CD14-positive monocyte (primary cell): ENCODE measurements around the gene SPATA31E1. TPM values are rescaled to one million over a fixed set of nuclear protein-coding genes. Genes with fewer than 3 reads are reported as not detected.

Experiments
- DNase-seq, 3 donors: peaks; one replicate each; pipeline ENCODE4 v3.0.0-alpha.2; 2011 to 2022
- H2AFZ ChIP-seq: 2 replicates; pipeline ENCODE4 v1.6.0; 2012; ENCODE audit warnings: mild to moderate bottlenecking, low read depth, low read length, inconsistent platforms; ENCODE audit not compliant: insufficient read depth, poor library complexity, severe bottlenecking
- H3K27ac ChIP-seq, 2 donors: 1 replicate in 1 of 2; 2 replicates in 1 of 2; pipeline ENCODE4 v1.5.1; 2012 to 2013; ENCODE audit warnings: low read length in 2 of 2, control low read depth in 1 of 2, inconsistent platforms in 1 of 2, low read depth in 1 of 2, mild to moderate bottlenecking in 1 of 2
- H3K27me3 ChIP-seq, 2 donors: one replicate each; pipeline versions ENCODE4 v1.6.0 to v1.6.1; 2011 to 2013; ENCODE audit warnings: low read length in 2 of 2; ENCODE audit not compliant: control insufficient read depth in 2 of 2, insufficient read depth in 2 of 2
- H3K36me3 ChIP-seq, 2 donors: replicated peaks in 1 of 2; 1 replicate in 1 of 2; 2 replicates in 1 of 2; pipeline versions ENCODE4 v1.5.1 to v1.6.1; 2012 to 2013; ENCODE audit warnings: low read length in 2 of 2, control low read depth in 1 of 2, inconsistent platforms in 1 of 2, mild to moderate bottlenecking in 1 of 2; ENCODE audit not compliant: insufficient read depth in 2 of 2, control insufficient read depth in 1 of 2
- H3K4me1 ChIP-seq, 2 donors: 1 replicate in 1 of 2; 2 replicates in 1 of 2; pipeline versions ENCODE4 v1.5.1 to v1.6.1; 2012 to 2013; ENCODE audit warnings: low read length in 2 of 2, control low read depth in 1 of 2, inconsistent platforms in 1 of 2, mild to moderate bottlenecking in 1 of 2, moderate library complexity in 1 of 2; ENCODE audit not compliant: insufficient read depth in 2 of 2, control insufficient read depth in 1 of 2
- H3K4me2 ChIP-seq: replicated peaks from 2 replicates; pipeline ENCODE3; 2012; ENCODE audit warnings: low read length, moderate library complexity, mild to moderate bottlenecking; ENCODE audit not compliant: poor library complexity, severe bottlenecking; ENCODE audit errors: extremely low read depth
- H3K4me3 ChIP-seq, 3 experiments: fragments of 200-600 bp in 1 of 3; sonication (generic) in 1 of 3; replicated peaks in 1 of 3; 1 replicate in 2 of 3; 2 replicates in 1 of 3; pipeline ENCODE4 v1.5.1; 2011 to 2013; ENCODE audit warnings: low read length in 3 of 3, mild to moderate bottlenecking in 3 of 3, control low read depth in 2 of 3, low read depth in 2 of 3, inconsistent platforms in 1 of 3, moderate library complexity in 1 of 3
- H3K79me2 ChIP-seq: 2 replicates; pipeline ENCODE4 v1.6.0; 2012; ENCODE audit warnings: mild to moderate bottlenecking, control low read depth, inconsistent platforms, low read length, moderate library complexity; ENCODE audit not compliant: insufficient read depth
- H3K9ac ChIP-seq: 2 replicates; pipeline ENCODE4 v1.6.0; 2017; ENCODE audit warnings: low read length, mild to moderate bottlenecking; ENCODE audit not compliant: insufficient read depth, poor library complexity, severe bottlenecking
- H3K9me3 ChIP-seq, 2 donors: replicated peaks in 1 of 2; 1 replicate in 1 of 2; 2 replicates in 1 of 2; pipeline versions ENCODE4 v1.5.1 to v1.6.1; 2012 to 2013; ENCODE audit warnings: low read length in 2 of 2, control low read depth in 1 of 2; ENCODE audit not compliant: control insufficient read depth in 1 of 2, insufficient read depth in 1 of 2
- H4K20me1 ChIP-seq: 2 replicates; pipeline ENCODE4 v1.6.0; 2012; ENCODE audit warnings: mild to moderate bottlenecking, low read length, control low read depth, moderate library complexity; ENCODE audit not compliant: insufficient read depth
- H3K27ac Mint-ChIP-seq, 7 donors: one replicate each; pipeline ENCODE4 v1.8.0; 2020; ENCODE audit warnings: mild to moderate bottlenecking in 7 of 7, mixed read lengths in 7 of 7, moderate library complexity in 6 of 7, inconsistent platforms in 2 of 7
- H3K27me3 Mint-ChIP-seq, 3 donors: one replicate each; pipeline ENCODE4 v1.8.0; 2021 to 2022; ENCODE audit warnings: low read depth in 3 of 3, mild to moderate bottlenecking in 3 of 3, mixed read lengths in 3 of 3, moderate library complexity in 3 of 3, inconsistent platforms in 1 of 3
- H3K36me3 Mint-ChIP-seq, 2 donors: one replicate each; pipeline ENCODE4 v1.8.0; 2020; ENCODE audit warnings: mixed read lengths in 2 of 2, inconsistent platforms in 1 of 2, mild to moderate bottlenecking in 1 of 2
- H3K4me1 Mint-ChIP-seq: one replicate; pipeline ENCODE4 v1.8.0; 2020; ENCODE audit warnings: mild to moderate bottlenecking, mixed read lengths
- H3K4me3 Mint-ChIP-seq, 2 donors: one replicate each; pipeline ENCODE4 v1.8.0; 2020; ENCODE audit warnings: mild to moderate bottlenecking in 2 of 2, mixed read lengths in 2 of 2, moderate library complexity in 1 of 2
- H3K9me3 Mint-ChIP-seq, 7 donors: one replicate each; pipeline ENCODE4 v1.8.0; 2020 to 2022; ENCODE audit warnings: mixed read lengths in 7 of 7, mild to moderate bottlenecking in 6 of 7, moderate library complexity in 6 of 7, inconsistent platforms in 2 of 7
- WGBS: methylation state at CpG from one replicate; pipeline ENCODE4 v1.1.5; 2013; ENCODE audit warnings: missing lambda C conversion rate; ENCODE audit not compliant: insufficient coverage; 5-methylcytosine and 5-hydroxymethylcytosine counted together
- intact Hi-C, 2 donors: fragments of 100-400 bp; cut with micrococcal nuclease; formaldehyde crosslinking; loops; one replicate each; pipeline versions ENCODE4 v1.15.0 to v1.15.1; 2023
- polyA plus RNA-seq, 3 donors: library from polyadenylated mRNA; depleted of rRNA in 1 of 3; unstranded in 2 of 3; stranded (reverse) in 1 of 3; fragments of 300-500 nt in 2 of 3; fragments of >200 nt in 1 of 3; fragmentation: Illumina TruSeq in 2 of 3; gene quantifications; 1 replicate in 2 of 3; 2 replicates in 1 of 3; pipeline ENCODE4 v1.2.3, GENCODE V29; 2012 to 2021
- TF ChIP-seq, protein P1 (sequence below): fragments of 200-600 bp; IDR thresholded peaks from one replicate; pipeline ENCODE4 v1.8.0; 2022; ENCODE audit warnings: antibody characterized with exemption, mild to moderate bottlenecking

Gene SPATA31E1
- polyA plus RNA-seq, 3 donors: 0.01 TPM; not detected in 2

DNA sequence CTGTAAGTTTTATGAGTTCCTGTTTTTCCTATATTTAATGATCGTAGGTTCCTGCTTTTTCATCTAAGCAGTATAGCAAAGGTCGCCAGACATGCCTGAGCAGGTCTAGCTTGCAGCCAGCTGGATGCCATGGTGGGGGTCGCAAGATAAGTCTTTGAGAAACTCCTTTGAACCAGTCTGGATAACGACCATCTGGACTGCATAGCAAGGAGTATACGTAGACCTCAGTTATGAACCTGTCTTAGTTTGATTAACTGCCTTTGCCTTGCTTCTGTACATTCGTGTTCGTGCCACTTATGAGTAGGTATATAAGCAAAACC lies 8.4 kb upstream of the SPATA31E1 start:
- Histone ChIP-seq H3K4me2 (no peak overlapping the region), H3K36me3 (no peaks in the 10 kb centered on the region), H3K79me2 (no peaks in the 10 kb centered on the region), H3K9me3 (no peaks in the 10 kb centered on the region), H4K20me1 (no peaks in the 10 kb centered on the region), H3K27me3 (no peaks in the 10 kb centered on the region), H2AFZ (no peak overlapping the region), H3K4me1 (no peaks in the 10 kb centered on the region), H3K27ac (no peak overlapping the region), H3K4me3 (no peak overlapping the region), H3K9ac (no peak overlapping the region)
- Mint-ChIP-seq H3K36me3 (no peaks in the 10 kb centered on the region), H3K27ac (no peak overlapping the region), H3K27me3 (peaks cover 0 to 9% (median 3%) of the 10 kb centered on the region in 3 donors), H3K4me3 (no peak overlapping the region), H3K9me3 (peaks cover 0 to 14% (median 2%) of the 10 kb centered on the region in 7 donors), H3K4me1 (no peaks in the 10 kb centered on the region)
- WGBS: 59% methylated on average over 5 of the region's 7 CpGs
- TF ChIP-seq, protein P1, sequence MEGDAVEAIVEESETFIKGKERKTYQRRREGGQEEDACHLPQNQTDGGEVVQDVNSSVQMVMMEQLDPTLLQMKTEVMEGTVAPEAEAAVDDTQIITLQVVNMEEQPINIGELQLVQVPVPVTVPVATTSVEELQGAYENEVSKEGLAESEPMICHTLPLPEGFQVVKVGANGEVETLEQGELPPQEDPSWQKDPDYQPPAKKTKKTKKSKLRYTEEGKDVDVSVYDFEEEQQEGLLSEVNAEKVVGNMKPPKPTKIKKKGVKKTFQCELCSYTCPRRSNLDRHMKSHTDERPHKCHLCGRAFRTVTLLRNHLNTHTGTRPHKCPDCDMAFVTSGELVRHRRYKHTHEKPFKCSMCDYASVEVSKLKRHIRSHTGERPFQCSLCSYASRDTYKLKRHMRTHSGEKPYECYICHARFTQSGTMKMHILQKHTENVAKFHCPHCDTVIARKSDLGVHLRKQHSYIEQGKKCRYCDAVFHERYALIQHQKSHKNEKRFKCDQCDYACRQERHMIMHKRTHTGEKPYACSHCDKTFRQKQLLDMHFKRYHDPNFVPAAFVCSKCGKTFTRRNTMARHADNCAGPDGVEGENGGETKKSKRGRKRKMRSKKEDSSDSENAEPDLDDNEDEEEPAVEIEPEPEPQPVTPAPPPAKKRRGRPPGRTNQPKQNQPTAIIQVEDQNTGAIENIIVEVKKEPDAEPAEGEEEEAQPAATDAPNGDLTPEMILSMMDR: no peak
- DNase-seq: no peak
- intact Hi-C loops: no loop called here

DNA sequence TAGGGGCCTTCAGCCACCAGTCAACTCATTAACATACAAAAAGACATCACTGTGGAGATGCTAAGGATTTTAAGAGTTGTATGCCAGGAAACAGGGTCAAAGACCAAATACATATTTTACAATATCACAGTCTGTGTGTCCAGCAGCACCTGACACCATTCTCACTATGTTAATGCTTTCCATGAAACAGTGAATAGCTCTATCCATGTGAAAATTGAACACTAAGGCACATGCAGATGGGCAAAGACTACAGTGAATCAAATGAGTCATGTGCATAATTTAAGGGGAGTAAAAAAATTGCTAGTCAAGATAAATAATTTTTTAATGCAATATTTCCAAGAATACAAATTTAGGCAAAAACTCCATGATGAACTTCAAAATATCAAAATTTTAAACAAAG lies 7.6 kb upstream of the SPATA31E1 start:
- intact Hi-C loops: no loop called here
- H4K20me1 ChIP-seq: no peaks in the 10 kb centered on the region
- H3K4me2 ChIP-seq: no peak overlapping the region
- H3K36me3 ChIP-seq: no peaks in the 10 kb centered on the region
- H3K9me3 ChIP-seq: no peaks in the 10 kb centered on the region
- peaks cover 0 to 11% (median 2%) of the 10 kb centered on the region in 7 donors for H3K9me3 Mint-ChIP-seq
- no peak overlapping the region for H3K4me3 Mint-ChIP-seq
- no peak overlapping the region for H3K9ac ChIP-seq
- TF ChIP-seq, protein P1: no peak
- H3K36me3 Mint-ChIP-seq: no peaks in the 10 kb centered on the region
- no peaks in the 10 kb centered on the region for H3K4me1 Mint-ChIP-seq
- H3K4me3 ChIP-seq: no peak overlapping the region
- H2AFZ ChIP-seq: no peak overlapping the region
- peaks cover 0 to 7% (median 0%) of the 10 kb centered on the region in 3 donors for H3K27me3 Mint-ChIP-seq
- no peak overlapping the region for H3K27ac Mint-ChIP-seq
- no peak for DNase-seq
- H3K27ac ChIP-seq: no peak overlapping the region
- H3K4me1 ChIP-seq: no peaks in the 10 kb centered on the region
- H3K79me2 ChIP-seq: no peaks in the 10 kb centered on the region
- no peaks in the 10 kb centered on the region for H3K27me3 ChIP-seq
